CD14-positive monocyte (primary cell): Measurements from ENCODE around the gene OBSCN. TPM values are rescaled to one million over a fixed set of nuclear protein-coding genes. Genes with fewer than 3 reads are reported as not detected.

Experiments
- DNase-seq, 3 donors: peaks; one replicate each; pipeline ENCODE4 v3.0.0-alpha.2; 2011 to 2022
- H2AFZ ChIP-seq: 2 replicates; pipeline ENCODE4 v1.6.0; 2012; ENCODE audit warnings: mild to moderate bottlenecking, low read depth, low read length, inconsistent platforms; ENCODE audit not compliant: insufficient read depth, poor library complexity, severe bottlenecking
- H3K27ac ChIP-seq, 2 donors: 1 replicate in 1 of 2; 2 replicates in 1 of 2; pipeline ENCODE4 v1.5.1; 2012 to 2013; ENCODE audit warnings: low read length in 2 of 2, control low read depth in 1 of 2, inconsistent platforms in 1 of 2, low read depth in 1 of 2, mild to moderate bottlenecking in 1 of 2
- H3K27me3 ChIP-seq, 2 donors: one replicate each; pipeline versions ENCODE4 v1.6.0 to v1.6.1; 2011 to 2013; ENCODE audit warnings: low read length in 2 of 2; ENCODE audit not compliant: control insufficient read depth in 2 of 2, insufficient read depth in 2 of 2
- H3K36me3 ChIP-seq, 2 donors: replicated peaks in 1 of 2; 1 replicate in 1 of 2; 2 replicates in 1 of 2; pipeline versions ENCODE4 v1.5.1 to v1.6.1; 2012 to 2013; ENCODE audit warnings: low read length in 2 of 2, control low read depth in 1 of 2, inconsistent platforms in 1 of 2, mild to moderate bottlenecking in 1 of 2; ENCODE audit not compliant: insufficient read depth in 2 of 2, control insufficient read depth in 1 of 2
- H3K4me1 ChIP-seq, 2 donors: 1 replicate in 1 of 2; 2 replicates in 1 of 2; pipeline versions ENCODE4 v1.5.1 to v1.6.1; 2012 to 2013; ENCODE audit warnings: low read length in 2 of 2, control low read depth in 1 of 2, inconsistent platforms in 1 of 2, mild to moderate bottlenecking in 1 of 2, moderate library complexity in 1 of 2; ENCODE audit not compliant: insufficient read depth in 2 of 2, control insufficient read depth in 1 of 2
- H3K4me2 ChIP-seq: replicated peaks from 2 replicates; pipeline ENCODE3; 2012; ENCODE audit warnings: low read length, moderate library complexity, mild to moderate bottlenecking; ENCODE audit not compliant: poor library complexity, severe bottlenecking; ENCODE audit errors: extremely low read depth
- H3K4me3 ChIP-seq, 3 experiments: fragments of 200-600 bp in 1 of 3; sonication (generic) in 1 of 3; replicated peaks in 1 of 3; 1 replicate in 2 of 3; 2 replicates in 1 of 3; pipeline ENCODE4 v1.5.1; 2011 to 2013; ENCODE audit warnings: low read length in 3 of 3, mild to moderate bottlenecking in 3 of 3, control low read depth in 2 of 3, low read depth in 2 of 3, inconsistent platforms in 1 of 3, moderate library complexity in 1 of 3
- H3K79me2 ChIP-seq: 2 replicates; pipeline ENCODE4 v1.6.0; 2012; ENCODE audit warnings: mild to moderate bottlenecking, control low read depth, inconsistent platforms, low read length, moderate library complexity; ENCODE audit not compliant: insufficient read depth
- H3K9ac ChIP-seq: 2 replicates; pipeline ENCODE4 v1.6.0; 2017; ENCODE audit warnings: low read length, mild to moderate bottlenecking; ENCODE audit not compliant: insufficient read depth, poor library complexity, severe bottlenecking
- H3K9me3 ChIP-seq, 2 donors: replicated peaks in 1 of 2; 1 replicate in 1 of 2; 2 replicates in 1 of 2; pipeline versions ENCODE4 v1.5.1 to v1.6.1; 2012 to 2013; ENCODE audit warnings: low read length in 2 of 2, control low read depth in 1 of 2; ENCODE audit not compliant: control insufficient read depth in 1 of 2, insufficient read depth in 1 of 2
- H4K20me1 ChIP-seq: 2 replicates; pipeline ENCODE4 v1.6.0; 2012; ENCODE audit warnings: mild to moderate bottlenecking, low read length, control low read depth, moderate library complexity; ENCODE audit not compliant: insufficient read depth
- H3K27ac Mint-ChIP-seq, 7 donors: one replicate each; pipeline ENCODE4 v1.8.0; 2020; ENCODE audit warnings: mild to moderate bottlenecking in 7 of 7, mixed read lengths in 7 of 7, moderate library complexity in 6 of 7, inconsistent platforms in 2 of 7
- H3K27me3 Mint-ChIP-seq, 3 donors: one replicate each; pipeline ENCODE4 v1.8.0; 2021 to 2022; ENCODE audit warnings: low read depth in 3 of 3, mild to moderate bottlenecking in 3 of 3, mixed read lengths in 3 of 3, moderate library complexity in 3 of 3, inconsistent platforms in 1 of 3
- H3K36me3 Mint-ChIP-seq, 2 donors: one replicate each; pipeline ENCODE4 v1.8.0; 2020; ENCODE audit warnings: mixed read lengths in 2 of 2, inconsistent platforms in 1 of 2, mild to moderate bottlenecking in 1 of 2
- H3K4me1 Mint-ChIP-seq: one replicate; pipeline ENCODE4 v1.8.0; 2020; ENCODE audit warnings: mild to moderate bottlenecking, mixed read lengths
- H3K4me3 Mint-ChIP-seq, 2 donors: one replicate each; pipeline ENCODE4 v1.8.0; 2020; ENCODE audit warnings: mild to moderate bottlenecking in 2 of 2, mixed read lengths in 2 of 2, moderate library complexity in 1 of 2
- H3K9me3 Mint-ChIP-seq, 7 donors: one replicate each; pipeline ENCODE4 v1.8.0; 2020 to 2022; ENCODE audit warnings: mixed read lengths in 7 of 7, mild to moderate bottlenecking in 6 of 7, moderate library complexity in 6 of 7, inconsistent platforms in 2 of 7
- WGBS: methylation state at CpG from one replicate; pipeline ENCODE4 v1.1.5; 2013; ENCODE audit warnings: missing lambda C conversion rate; ENCODE audit not compliant: insufficient coverage; 5-methylcytosine and 5-hydroxymethylcytosine counted together
- intact Hi-C, 2 donors: fragments of 100-400 bp; cut with micrococcal nuclease; formaldehyde crosslinking; loops; one replicate each; pipeline versions ENCODE4 v1.15.0 to v1.15.1; 2023
- polyA plus RNA-seq, 3 donors: library from polyadenylated mRNA; depleted of rRNA in 1 of 3; unstranded in 2 of 3; stranded (reverse) in 1 of 3; fragments of 300-500 nt in 2 of 3; fragments of >200 nt in 1 of 3; fragmentation: Illumina TruSeq in 2 of 3; gene quantifications; 1 replicate in 2 of 3; 2 replicates in 1 of 3; pipeline ENCODE4 v1.2.3, GENCODE V29; 2012 to 2021
- TF ChIP-seq, protein P1 (sequence below): fragments of 200-600 bp; IDR thresholded peaks from one replicate; pipeline ENCODE4 v1.8.0; 2022; ENCODE audit warnings: antibody characterized with exemption, mild to moderate bottlenecking

OBSCN gene
- polyA plus RNA-seq, 3 donors: 0.57 to 1.5 (median 0.76) TPM

DNA sequence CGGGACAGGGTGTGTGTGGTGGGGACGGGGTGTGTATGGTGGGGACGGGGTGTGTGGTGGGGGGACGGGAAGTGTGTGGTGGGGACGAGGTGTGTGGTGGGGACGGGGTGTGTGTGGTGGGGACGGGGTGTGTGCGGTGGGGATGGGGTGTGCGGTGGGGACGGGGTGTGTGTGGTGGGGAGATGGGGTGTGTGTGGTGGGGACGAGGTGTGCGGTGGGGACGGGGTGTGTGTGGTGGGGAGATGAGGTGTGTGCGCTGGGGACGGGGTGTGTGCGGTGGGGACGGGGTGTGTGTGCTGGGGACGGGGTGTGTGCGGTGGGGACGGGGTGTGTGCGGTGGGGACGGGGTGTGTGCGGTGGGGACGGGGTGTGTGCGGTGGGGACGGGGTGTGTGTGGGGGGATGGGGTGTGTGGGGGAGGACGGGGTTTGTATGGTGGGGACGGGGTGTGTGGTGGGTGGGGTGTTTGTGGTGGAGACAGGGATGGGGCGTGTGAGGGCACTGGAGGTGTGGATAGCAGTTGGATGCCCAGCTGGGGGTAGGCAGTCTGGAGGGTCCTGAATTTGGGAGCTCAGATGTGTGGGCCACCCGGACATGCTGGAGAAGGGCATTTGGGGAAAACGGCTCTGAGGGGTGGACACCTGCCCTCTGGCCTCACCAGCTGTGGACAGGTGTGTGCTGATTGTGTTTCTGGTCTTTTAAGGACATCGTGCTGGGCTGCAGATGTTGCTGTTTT lies 25.4 kb upstream of the OBSCN start:
- H3K4me2 ChIP-seq: no peak overlapping the region
- intact Hi-C loops: no loop called here
- Mint-ChIP-seq H3K27ac (no peak overlapping the region), H3K36me3 (peaks cover 0 to 6% of the 10 kb centered on the region in 2 donors), H3K4me1 (peaks cover 22% of the 10 kb centered on the region), H3K27me3 (no peaks in the 10 kb centered on the region), H3K9me3 (no peaks in the 10 kb centered on the region), H3K4me3 (no peak overlapping the region)
- no peaks in the 10 kb centered on the region for H3K36me3 ChIP-seq
- H3K9ac ChIP-seq: no peak overlapping the region
- no peak overlapping the region for H3K27ac ChIP-seq
- no peaks in the 10 kb centered on the region for H3K79me2 ChIP-seq
- peaks cover 19 to 20% of the 10 kb centered on the region in 2 donors for H3K4me1 ChIP-seq
- no peak for DNase-seq
- no peaks in the 10 kb centered on the region for H4K20me1 ChIP-seq
- no peak overlapping the region for H2AFZ ChIP-seq
- no peak overlapping the region for H3K4me3 ChIP-seq
- no peaks in the 10 kb centered on the region for H3K9me3 ChIP-seq
- TF ChIP-seq, protein P1, sequence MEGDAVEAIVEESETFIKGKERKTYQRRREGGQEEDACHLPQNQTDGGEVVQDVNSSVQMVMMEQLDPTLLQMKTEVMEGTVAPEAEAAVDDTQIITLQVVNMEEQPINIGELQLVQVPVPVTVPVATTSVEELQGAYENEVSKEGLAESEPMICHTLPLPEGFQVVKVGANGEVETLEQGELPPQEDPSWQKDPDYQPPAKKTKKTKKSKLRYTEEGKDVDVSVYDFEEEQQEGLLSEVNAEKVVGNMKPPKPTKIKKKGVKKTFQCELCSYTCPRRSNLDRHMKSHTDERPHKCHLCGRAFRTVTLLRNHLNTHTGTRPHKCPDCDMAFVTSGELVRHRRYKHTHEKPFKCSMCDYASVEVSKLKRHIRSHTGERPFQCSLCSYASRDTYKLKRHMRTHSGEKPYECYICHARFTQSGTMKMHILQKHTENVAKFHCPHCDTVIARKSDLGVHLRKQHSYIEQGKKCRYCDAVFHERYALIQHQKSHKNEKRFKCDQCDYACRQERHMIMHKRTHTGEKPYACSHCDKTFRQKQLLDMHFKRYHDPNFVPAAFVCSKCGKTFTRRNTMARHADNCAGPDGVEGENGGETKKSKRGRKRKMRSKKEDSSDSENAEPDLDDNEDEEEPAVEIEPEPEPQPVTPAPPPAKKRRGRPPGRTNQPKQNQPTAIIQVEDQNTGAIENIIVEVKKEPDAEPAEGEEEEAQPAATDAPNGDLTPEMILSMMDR: no peak
- H3K27me3 ChIP-seq: no peaks in the 10 kb centered on the region
- WGBS: 85% methylated on average over 11 of the region's 32 CpGs

DNA sequence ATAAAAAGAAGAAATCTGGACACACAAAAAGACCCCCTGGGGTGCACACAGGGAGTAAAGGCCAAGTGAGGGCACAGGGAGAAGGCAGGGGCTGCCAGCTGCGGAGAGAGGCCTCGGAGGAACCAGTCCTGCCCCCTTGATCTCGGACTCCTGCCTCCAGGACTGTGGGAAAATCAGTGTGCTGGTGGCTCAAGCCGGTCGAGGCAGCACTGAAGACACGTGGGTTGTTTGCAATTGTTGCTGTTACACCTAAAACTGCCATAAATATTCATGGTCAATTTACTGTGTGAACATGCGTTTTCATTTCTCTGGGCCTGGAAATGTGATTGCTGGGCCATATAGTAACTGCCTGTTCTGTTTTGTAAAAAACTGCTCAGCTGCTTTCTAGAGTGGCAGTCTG lies 23.7 kb upstream of the OBSCN start:
- no peak for DNase-seq
- TF ChIP-seq, protein P1: no peak
- H3K4me2 ChIP-seq: no peak overlapping the region
- no peak overlapping the region for H3K27ac ChIP-seq
- Mint-ChIP-seq H3K4me3 (no peak overlapping the region), H3K36me3 (peaks cover 0 to 4% of the 10 kb centered on the region in 2 donors), H3K4me1 (peaks cover 7% of the 10 kb centered on the region), H3K27ac (peak overlapping the region in 1 of 7 donors; percentile 66), H3K27me3 (peaks cover 0 to 3% (median 0%) of the 10 kb centered on the region in 3 donors), H3K9me3 (peaks cover 0 to 3% (median 1%) of the 10 kb centered on the region in 7 donors)
- WGBS: 95% methylated on average over 7 of the region's 7 CpGs
- peaks cover 6 to 8% of the 10 kb centered on the region in 2 donors for H3K4me1 ChIP-seq
- H3K9me3 ChIP-seq: no peaks in the 10 kb centered on the region
- H2AFZ ChIP-seq: no peak overlapping the region
- no peaks in the 10 kb centered on the region for H4K20me1 ChIP-seq
- no peaks in the 10 kb centered on the region for H3K79me2 ChIP-seq
- intact Hi-C loops: no loop called here
- H3K36me3 ChIP-seq: no peaks in the 10 kb centered on the region
- H3K9ac ChIP-seq: no peak overlapping the region
- H3K4me3 ChIP-seq: no peak overlapping the region
- no peaks in the 10 kb centered on the region for H3K27me3 ChIP-seq
